HL-60/S4 (cell line): ENCODE data around the gene PCDHB3.
"Not testable (repeated sequence)": the region's sequence is repeated elsewhere in the genome, so short reads cannot be mapped to it uniquely, and the experiment has no call there.

Source experiments
- in situ Hi-C: fragments of 300-500 bp; cut with MboI; formaldehyde crosslinking; loops from 2 replicates; pipeline ENCODE4 v1.14.3; 2022; ENCODE audit warnings: low sequenced_read_pairs

PCDHB3 gene

GRCh38 chr5:141135718-141136266, 35.5 kb downstream of the PCDHB3 start:
- in situ Hi-C loops, result no loop called here

- in situ Hi-C loops, result not testable (repeated sequence)
Observed at GRCh38 chr5:141137346-141137745, 37.1 kb downstream of the PCDHB3 start.

- in situ Hi-C loops, result no loop called here
Observed at GRCh38 chr5:141149812-141150211, 49.5 kb downstream of the PCDHB3 start, which contains the start of gene PCDHB6. PCDHB6 (plus strand) TSS chr5:141150057; CDS start chr5:141150258, 201 bp downstream.

GRCh38 chr5:141150224-141150992, 50.1 kb downstream of the PCDHB3 start:
- in situ Hi-C loops, result no loop called here

GRCh38 chr5:141150993-141151325, 50.7 kb downstream of the PCDHB3 start:
- in situ Hi-C loops, result no loop called here

- in situ Hi-C loops, result not testable (repeated sequence)
Observed at GRCh38 chr5:141151632-141152031, 51.4 kb downstream of the PCDHB3 start.

DNA sequence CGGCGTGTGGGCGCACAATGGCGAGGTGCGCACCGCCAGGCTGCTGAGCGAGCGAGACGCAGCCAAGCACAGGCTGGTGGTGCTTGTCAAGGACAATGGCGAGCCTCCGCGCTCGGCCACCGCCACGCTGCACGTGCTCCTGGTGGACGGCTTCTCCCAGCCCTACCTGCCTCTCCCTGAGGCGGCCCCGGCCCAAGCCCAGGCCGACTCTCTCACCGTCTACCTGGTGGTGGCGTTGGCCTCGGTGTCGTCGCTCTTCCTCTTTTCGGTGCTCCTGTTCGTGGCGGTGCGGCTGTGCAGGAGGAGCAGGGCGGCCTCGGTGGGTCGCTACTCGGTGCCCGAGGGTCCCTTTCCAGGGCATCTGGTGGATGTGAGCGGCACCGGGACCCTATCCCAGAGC, 51.8 kb downstream of the PCDHB3 start:
- in situ Hi-C loops, result not testable (repeated sequence)
